GM19238 (cell line): ENCODE measurements around the gene PPA1.
"Not testable (repeated sequence)": the region's sequence is repeated elsewhere in the genome, so short reads cannot be mapped to it uniquely, and the experiment has no call there.

Experiments used
- DNase-seq: peaks from one replicate; pipeline ENCODE4 v3.0.0; 2011; ENCODE audit warnings: low spot score; ENCODE audit not compliant: insufficient read length

The PPA1 gene

DNA sequence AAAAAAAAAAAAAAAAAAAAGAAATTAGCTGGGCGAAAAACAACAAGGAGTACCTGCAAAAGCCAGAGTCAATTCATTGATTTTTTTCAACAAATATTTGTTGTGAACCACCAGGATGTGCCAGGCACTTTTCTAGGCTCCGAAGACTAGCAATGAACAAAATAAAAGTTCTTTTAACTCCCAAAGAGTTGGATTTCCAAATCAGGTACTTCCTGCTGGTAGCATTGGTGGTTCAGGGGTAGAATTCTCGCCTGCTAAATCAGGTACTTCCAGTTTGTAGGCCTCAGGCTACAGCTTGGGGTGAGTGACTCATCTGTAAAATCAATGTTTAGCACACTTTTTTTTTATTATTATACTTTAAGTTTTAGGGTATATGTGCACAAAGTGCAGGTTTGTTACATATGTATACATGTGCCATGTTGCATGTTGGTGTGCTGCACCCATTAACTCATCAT lies 10.9 kb downstream of the PPA1 start:
- DNase-seq, result no peak

DNA sequence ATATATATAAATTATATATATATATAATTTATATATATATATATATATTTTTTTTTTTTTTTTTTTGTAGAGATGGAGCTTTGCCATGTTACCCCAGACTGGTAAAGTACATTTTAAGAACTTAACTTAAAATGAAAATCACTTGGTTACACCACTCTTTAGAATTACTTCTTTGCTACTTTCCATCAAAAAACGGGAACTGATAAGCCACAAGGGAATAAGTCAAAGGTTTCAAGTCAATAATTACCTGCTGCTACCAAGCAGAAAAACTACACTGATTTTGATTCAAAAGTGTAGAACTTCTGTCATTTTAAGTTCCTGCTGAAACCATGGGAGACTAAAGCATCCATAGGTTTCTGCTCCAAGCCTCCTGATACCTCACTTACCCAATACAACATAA lies 12.2 kb downstream of the PPA1 start:
- no peak for DNase-seq

GRCh38 chr10:70212879-70213278 lies 20.4 kb downstream of the PPA1 start:
- no peak for DNase-seq

- DNase-seq, result no peak
Observed at GRCh38 chr10:70212277-70212676, 21.0 kb downstream of the PPA1 start.

- no peak for DNase-seq
Observed at GRCh38 chr10:70206762-70207161, 26.5 kb downstream of the PPA1 start.

- no peak for DNase-seq
Observed at GRCh38 chr10:70201105-70201504, 32.1 kb downstream of the PPA1 start.

- no peak for DNase-seq
Observed at GRCh38 chr10:70198696-70199466, 34.3 kb downstream of the PPA1 start.

GRCh38 chr10:70197235-70197945 lies 35.8 kb downstream of the PPA1 start:
- DNase-seq, result no peak

- DNase-seq, result no peak
Observed at GRCh38 chr10:70193391-70193844, 39.8 kb downstream of the PPA1 start.

DNA sequence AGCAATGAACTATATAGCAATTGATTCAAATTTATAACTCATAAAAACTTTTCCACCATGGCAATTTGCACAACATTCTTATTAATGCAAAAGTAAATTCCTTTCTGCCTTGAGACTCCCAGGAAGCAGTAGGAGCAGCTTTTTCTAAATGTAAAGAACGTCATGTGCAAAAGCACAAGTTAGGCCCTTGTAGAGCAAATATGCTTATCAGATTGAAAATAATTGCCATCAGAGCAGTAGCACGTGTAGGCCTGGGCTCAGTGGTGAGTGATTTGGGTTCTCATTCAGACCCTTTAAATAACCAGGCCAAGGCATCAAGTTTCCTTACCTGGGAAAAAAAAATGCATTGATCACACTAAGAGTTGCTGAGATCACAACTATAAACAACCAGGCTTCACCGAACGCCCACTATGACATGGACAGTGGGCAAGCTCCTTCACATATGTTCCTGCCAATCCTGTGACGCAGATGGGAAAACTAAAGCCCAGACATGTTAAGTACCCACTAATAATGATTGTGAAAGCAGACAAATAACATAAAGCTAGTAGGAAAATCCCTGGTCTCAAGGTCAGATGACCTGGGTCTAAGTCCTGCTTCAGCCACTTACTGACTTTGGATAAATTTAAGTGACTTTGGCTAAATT lies 40.8 kb downstream of the PPA1 start:
- no peak for DNase-seq

DNA sequence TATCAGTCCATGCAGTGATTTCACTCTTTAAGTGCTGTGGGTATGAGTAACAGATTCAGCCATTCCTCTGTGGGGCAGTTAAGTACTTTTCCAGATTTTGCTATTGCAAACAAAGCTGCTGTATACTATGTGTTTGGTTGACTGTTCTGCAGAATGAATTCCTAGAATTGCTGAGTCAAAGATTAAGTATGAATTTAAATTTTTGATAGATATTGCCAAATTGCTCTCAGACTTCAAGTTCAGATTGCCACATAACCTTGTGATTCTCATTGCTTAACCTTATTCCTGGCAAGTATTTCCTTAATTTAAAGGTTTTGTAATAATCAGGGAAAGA lies 41.3 kb downstream of the PPA1 start:
- DNase-seq, result no peak

- DNase-seq, result no peak
Observed at GRCh38 chr10:70191161-70191971, 41.9 kb downstream of the PPA1 start.

DNA sequence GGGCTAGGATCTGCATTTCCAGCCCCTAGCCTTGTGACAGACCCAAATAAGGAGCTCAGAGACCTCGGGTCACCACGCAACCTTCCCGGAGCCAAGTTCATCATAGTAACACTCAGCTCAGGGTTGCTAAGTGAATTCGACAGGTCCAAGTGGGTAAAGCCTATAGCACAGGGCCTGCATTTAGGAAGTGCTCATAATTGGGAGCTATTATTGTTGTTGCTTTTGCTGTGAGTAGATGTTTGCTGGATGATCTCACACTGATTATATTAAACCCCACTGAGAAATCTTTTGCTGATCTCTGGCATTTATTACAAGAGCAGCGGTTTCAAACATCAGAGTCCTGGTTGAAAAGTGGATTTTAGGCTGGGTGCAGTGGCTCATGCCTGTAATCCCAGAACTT lies 42.6 kb downstream of the PPA1 start:
- no peak for DNase-seq

GRCh38 chr10:70190102-70190501 lies 43.1 kb downstream of the PPA1 start:
- no peak for DNase-seq

DNA sequence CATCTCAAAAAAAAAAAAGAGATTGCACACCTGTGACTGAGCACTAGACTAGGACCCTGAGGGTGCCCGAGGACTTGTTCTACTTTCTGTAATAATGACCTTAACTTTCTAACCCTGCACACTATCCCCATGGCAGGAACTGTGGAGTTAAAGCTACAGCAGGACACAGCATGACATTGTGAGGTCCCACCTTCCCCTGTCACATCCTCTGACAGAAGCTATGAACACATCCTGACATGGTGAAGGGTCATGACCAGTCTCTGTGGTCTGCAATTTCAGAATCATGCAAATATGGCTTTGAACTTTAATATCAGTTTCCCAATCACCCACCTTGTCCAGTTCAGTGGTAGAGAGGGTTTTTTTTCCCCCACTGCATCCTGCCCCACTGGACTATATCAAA lies 44.5 kb downstream of the PPA1 start:
- DNase-seq, result no peak

GRCh38 chr10:70186571-70186970 lies 46.7 kb downstream of the PPA1 start:
- DNase-seq, result no peak

GRCh38 chr10:70186090-70186489 lies 47.1 kb downstream of the PPA1 start:
- DNase-seq, result no peak

DNA sequence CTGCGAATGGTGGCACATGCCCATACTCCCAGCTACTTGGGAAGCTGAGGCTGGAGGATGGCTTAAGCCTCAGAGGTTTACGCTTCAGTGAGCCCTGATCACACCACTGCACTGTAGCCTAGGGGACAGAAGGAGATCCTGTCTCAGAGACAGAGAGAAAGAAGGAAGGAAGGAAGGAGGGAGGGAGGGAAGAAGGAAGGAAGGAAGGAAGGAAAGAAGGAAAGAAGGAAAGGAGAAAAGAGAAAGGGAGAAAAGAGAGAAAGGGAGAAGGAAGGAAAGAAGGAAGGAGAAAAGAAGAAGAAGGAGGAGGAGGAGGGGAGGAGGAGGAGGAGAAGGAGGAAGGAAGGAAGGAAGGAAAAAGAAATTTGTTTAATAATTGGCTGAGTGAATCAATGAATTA lies 49.9 kb downstream of the PPA1 start:
- no peak for DNase-seq

DNA sequence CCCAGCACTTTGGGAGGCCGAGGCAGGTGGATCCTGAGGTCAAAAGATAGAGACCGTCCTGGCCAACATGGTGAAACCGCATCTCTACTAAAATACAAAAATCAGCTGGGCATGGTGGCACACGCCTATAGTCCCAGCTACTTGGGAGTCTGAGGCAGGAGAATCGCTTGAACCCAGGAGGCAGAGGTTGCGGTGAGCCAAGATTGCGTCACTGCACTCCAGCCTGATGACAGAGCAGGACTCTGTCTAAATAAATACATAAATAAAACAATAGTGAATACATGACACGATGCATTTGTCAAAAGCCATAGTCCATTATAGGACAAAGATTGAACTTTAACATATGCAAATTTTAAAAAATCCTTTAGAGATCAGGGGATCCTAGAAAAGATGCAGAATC lies 54.0 kb downstream of the PPA1 start:
- not testable (repeated sequence) for DNase-seq

DNA sequence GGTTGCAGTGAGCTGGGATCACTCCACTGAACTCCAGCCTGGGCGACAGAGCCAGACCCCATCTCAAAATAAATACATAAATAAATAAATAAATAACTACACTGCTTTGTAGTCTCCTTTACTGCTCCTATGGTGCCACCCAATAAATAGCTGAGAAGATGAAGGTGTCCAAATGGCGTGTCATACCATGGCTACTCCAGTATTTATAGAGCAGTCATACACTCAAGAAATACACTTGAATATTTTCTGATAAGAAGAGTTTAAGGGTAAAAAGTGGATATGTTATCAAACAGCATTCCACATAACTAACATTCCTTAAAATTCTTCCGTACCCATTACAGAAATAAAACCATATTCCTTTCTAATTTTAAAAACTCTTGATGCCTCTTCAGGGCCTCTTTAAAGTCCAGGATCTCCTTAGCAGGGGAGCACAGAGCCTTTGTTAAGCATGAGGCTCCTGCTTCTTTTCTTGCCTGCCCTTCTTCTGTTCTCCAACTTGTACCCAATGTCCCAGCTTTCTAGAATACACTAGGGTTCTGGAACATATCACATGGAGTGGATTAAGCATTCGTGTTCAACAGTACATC lies 55.0 kb downstream of the PPA1 start:
- DNase-seq, result no peak

GRCh38 chr10:70176441-70176840 lies 56.8 kb downstream of the PPA1 start:
- no peak for DNase-seq
